ENCODE results near the gene SLC52A3. TPM values are rescaled to one million over a fixed set of nuclear protein-coding genes. Genes with fewer than 3 reads are reported as not detected.

Gene SLC52A3
- total and polyA plus RNA-seq, 9 of the 15 experiments (the other 6 are each of a cell fraction or from before 2014, with no cell fraction given): 0.06 to 0.60 (median 0.11) TPM

- TF ChIP-seq MNT (conservative IDR thresholded peaks at IDR 0.05): peak; percentile 44 to 64; a peak in 3 of 4 replicates
- TF ChIP-seq SAFB (IDR thresholded peaks at IDR 0.05; ENCODE audit: borderline replicate concordance, low read depth, low read length): peak; percentile 42; the same call in 1 of the 2 replicates
- TF ChIP-seq ARID1B (IDR thresholded peaks at IDR 0.05): peak; percentile 32; the same call in 1 of the 2 replicates
- peak; percentile 72; the same call in 1 of the 2 replicates for TF ChIP-seq RB1 (IDR thresholded peaks at IDR 0.05; ENCODE audit: low read depth)
Measured at GRCh38 chr20:760751-761417, 7.4 kb downstream of the SLC52A3 start (continued).

GRCh38 chr20:757506-757905 lies 10.8 kb downstream of the SLC52A3 start:
- in situ Hi-C loops (cut with MboI) (no loop called here), intact Hi-C loops (cut with micrococcal nuclease) (no loop called here)
- TF ChIP-seq ZNF263 (CRISPR knock-in tag; IDR thresholded peaks at IDR 0.05; ENCODE audit: borderline replicate concordance) (no peak), LARP7 (IDR thresholded peaks at IDR 0.05) (no peak), MAFF (IDR thresholded peaks at IDR 0.05; ENCODE audit: low read length) (no peak), TAF1 (IDR thresholded peaks at IDR 0.05; ENCODE audit: control insufficient read depth, extremely low read depth, insufficient read depth, low read length, severe bottlenecking) (no peak), FUS (optimal IDR thresholded peaks at IDR 0.05; ENCODE audit: low read depth, low read length) (no peak), SLC30A9 (CRISPR knock-in tag; IDR thresholded peaks at IDR 0.05) (no peak), IFI16 (CRISPR knock-in tag; IDR thresholded peaks at IDR 0.05) (no peak), ZNF197 (CRISPR knock-in tag; IDR thresholded peaks at IDR 0.05; ENCODE audit: low read depth) (no peak), PHF8 (IDR thresholded peaks at IDR 0.05; ENCODE audit: borderline replicate concordance, low read length) (no peak), GATAD2A (IDR thresholded peaks at IDR 0.05) (no peak), HMG20A (CRISPR knock-in tag; conservative IDR thresholded peaks at IDR 0.05) (no peak), ZNF77 (CRISPR knock-in tag; IDR thresholded peaks at IDR 0.05) (no peak), TAL1 (IDR thresholded peaks at IDR 0.05) (no peak), CEBPG (CRISPR knock-in tag; IDR thresholded peaks at IDR 0.05) (no peak), CEBPG (tag; conservative IDR thresholded peaks at IDR 0.05 in 1 of 2, IDR thresholded peaks at IDR 0.05 in 1 of 2) (no peak), TCF15 (CRISPR knock-in tag; IDR thresholded peaks at IDR 0.05) (no peak), ZNF778 (CRISPR knock-in tag; IDR thresholded peaks at IDR 0.05) (no peak), RBM25 (IDR thresholded peaks at IDR 0.05; ENCODE audit: low read depth, low read length, severe bottlenecking) (no peak), MCM3 (IDR thresholded peaks at IDR 0.05) (no peak)
- Histone ChIP-seq H3K4me1 (replicated peaks in 1 of 2; ENCODE audit: control insufficient read depth in 2 of 2, insufficient read depth in 2 of 2, low read length in 2 of 2) (peaks cover 3 to 12% of the 10 kb centered on the region in 2 experiments; a peak in 3 of 5 replicates), H4K20me1 (replicated peaks; ENCODE audit: control insufficient read depth, insufficient read depth, low read length) (0 out of 2 replicates have a peak, but pooled peaks cover 5% of the 10 kb centered on the region), H3K36me3 (ENCODE audit: control insufficient read depth, insufficient read depth, low read length) (no peaks in the 10 kb centered on the region), H3K9me1 (ENCODE audit: control insufficient read depth, insufficient read depth, low read length) (peaks cover 4% of the 10 kb centered on the region), H3K9me3 (replicated peaks; ENCODE audit: control insufficient read depth, insufficient read depth, low read depth, low read length) (no peaks in the 10 kb centered on the region), H2AFZ (ENCODE audit: low read depth, low read length) (no peak overlapping the region), H3K9ac (ENCODE audit: insufficient read depth in 1 of 2, low read depth in 2 of 2, low read length in 2 of 2) (no peak overlapping the region), H3K79me2 (ENCODE audit: control insufficient read depth, insufficient read depth, low read length) (no peaks in the 10 kb centered on the region), H3K4me2 (ENCODE audit: insufficient read depth, low read length) (no peak overlapping the region), H3K4me3 (no peak overlapping the region), H3K27me3 (ENCODE audit: control insufficient read depth in 2 of 2, insufficient read depth in 2 of 2, low read length in 2 of 2) (peaks cover 2 to 11% of the 10 kb centered on the region in 2 experiments; a peak in 2 of 5 replicates), H3K27ac (ENCODE audit: extremely low read depth, low read depth, low read length) (no peak overlapping the region)
- ChIA-PET CTCF (ENCODE audit: low intra/inter-chr PET ratio) (no interaction called here), POLR2A (interaction anchor here (0.6 to 0.7 kb wide), 2 partner anchors 18 to 151 kb away, joined by 3 read pairs; no protein-coding TSS in a partner anchor)
- ATAC-seq (no peak), FAIRE-seq (no peak), DNase-seq (ENCODE audit: extremely low read depth in 1 of 4, low spot score in 3 of 4) (no peak)
- BruUV-seq (replicated peaks): no TSS peak
- WGBS (ENCODE audit: insufficient coverage, low coverage, missing lambda C conversion rate): 0% methylated on average over 3 of the region's 3 CpGs

Measured in K562 (cell line).